G401.6 (cell line): ENCODE measurements around the gene LEF1.

ENCODE experiments used
- FAIRE-seq: peaks from 2 replicates; lab custom pipeline; 2012; peaks lifted over from hg19 to GRCh38; lab: Jason Lieb, UNC

Gene LEF1

GRCh38 chr4:108174856-108175255, 6.1 kb upstream of the LEF1 start:
- FAIRE-seq = no peak

GRCh38 chr4:108173599-108174057, 4.9 kb upstream of the LEF1 start:
- no peak for FAIRE-seq

GRCh38 chr4:108172753-108173598, 4.2 kb upstream of the LEF1 start:
- no peak for FAIRE-seq

- FAIRE-seq = no peak
Observed at GRCh38 chr4:108172231-108172752, 3.6 kb upstream of the LEF1 start.

- FAIRE-seq = no peak
Observed at GRCh38 chr4:108171339-108172230, 2.9 kb upstream of the LEF1 start.

- FAIRE-seq = no peak
Observed at GRCh38 chr4:108170631-108171338, 2.1 kb upstream of the LEF1 start.

- no peak for FAIRE-seq
Observed at GRCh38 chr4:108169664-108170063, 932 bp upstream of the LEF1 start.

GRCh38 chr4:108168160-108168670, 517 bp downstream of the LEF1 start:
- FAIRE-seq = no peak

GRCh38 chr4:108166441-108167315, 2.1 kb downstream of the LEF1 start:
- FAIRE-seq = no peak

- no peak for FAIRE-seq
Observed at GRCh38 chr4:108166038-108166437, 2.7 kb downstream of the LEF1 start.

- FAIRE-seq = no peak
Observed at GRCh38 chr4:108165586-108165985, 3.1 kb downstream of the LEF1 start.

GRCh38 chr4:108163351-108163750, 5.4 kb downstream of the LEF1 start:
- no peak for FAIRE-seq

- FAIRE-seq = no peak
Observed at GRCh38 chr4:108160741-108161352, 7.9 kb downstream of the LEF1 start.

- FAIRE-seq = no peak
Observed at GRCh38 chr4:108159845-108160244, 8.9 kb downstream of the LEF1 start.

GRCh38 chr4:108157655-108158054, 11.1 kb downstream of the LEF1 start:
- FAIRE-seq = no peak

- no peak for FAIRE-seq
Observed at GRCh38 chr4:108156391-108156790, 12.3 kb downstream of the LEF1 start.

- no peak for FAIRE-seq
Observed at GRCh38 chr4:108155373-108155772, 13.4 kb downstream of the LEF1 start.

GRCh38 chr4:108152980-108153379, 15.8 kb downstream of the LEF1 start:
- FAIRE-seq = no peak

GRCh38 chr4:108149588-108150380, 18.9 kb downstream of the LEF1 start:
- no peak for FAIRE-seq

GRCh38 chr4:108148316-108148715, 20.4 kb downstream of the LEF1 start:
- no peak for FAIRE-seq
